ENCODE results near the gene MEN1.
"Not testable (repeated sequence)": the region's sequence is repeated elsewhere in the genome, so short reads cannot be mapped to it uniquely, and the experiment has no call there.

The MEN1 gene

GRCh38 chr11:64826578-64827450, 16.5 kb upstream of the MEN1 start:
- H3K27me3 ChIP-seq (ENCODE audit: insufficient read depth, low read depth): peaks cover 11% of the 10 kb centered on the region
- no peaks in the 10 kb centered on the region for H3K4me1 ChIP-seq (ENCODE audit: low read depth, poor library complexity, severe bottlenecking)
- no peaks in the 10 kb centered on the region for H3K36me3 ChIP-seq (ENCODE audit: insufficient read depth)
- no peak overlapping the region for H3K9ac ChIP-seq
- no peak overlapping the region for H3K4me2 ChIP-seq
- no peak overlapping the region for H2AFZ ChIP-seq (ENCODE audit: low read depth)
- no peak overlapping the region for H3K27ac ChIP-seq
- no peaks in the 10 kb centered on the region for H4K20me1 ChIP-seq (ENCODE audit: insufficient read depth)
- no peak for TF ChIP-seq CTCF (conservative IDR thresholded peaks at IDR 0.05; ENCODE audit: low read depth, low read length)
- H3K4me3 ChIP-seq (IDR thresholded peaks at IDR 0.05; ENCODE audit: insufficient read depth, low read depth, low read length): no peak overlapping the region
- H3K79me2 ChIP-seq (ENCODE audit: insufficient read depth, low read depth): no peaks in the 10 kb centered on the region

DNA sequence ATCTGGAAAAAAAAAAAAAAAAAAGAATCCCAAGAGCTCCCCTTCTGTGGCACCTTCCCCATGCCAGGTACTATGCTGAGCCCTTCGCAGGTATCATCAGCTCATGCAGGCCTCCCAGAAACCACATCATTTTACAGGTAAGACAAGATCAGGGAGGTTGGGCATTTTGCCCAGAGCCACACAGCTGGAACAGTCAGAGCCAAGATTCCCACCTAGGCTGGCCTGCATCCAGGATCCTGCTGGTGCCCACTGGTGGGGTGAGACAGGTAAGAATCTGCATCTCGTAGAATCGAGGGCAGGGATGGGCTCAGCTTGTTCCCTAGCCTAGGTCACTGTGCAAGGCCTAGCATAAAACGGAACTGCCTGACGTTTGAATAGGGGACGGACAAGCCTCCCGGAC, 15.7 kb upstream of the MEN1 start:
- H3K4me1 ChIP-seq (ENCODE audit: low read depth, poor library complexity, severe bottlenecking): no peaks in the 10 kb centered on the region
- no peak overlapping the region for H3K4me2 ChIP-seq
- no peak for TF ChIP-seq CTCF (conservative IDR thresholded peaks at IDR 0.05; ENCODE audit: low read depth, low read length)
- no peaks in the 10 kb centered on the region for H3K36me3 ChIP-seq (ENCODE audit: insufficient read depth)
- no peaks in the 10 kb centered on the region for H4K20me1 ChIP-seq (ENCODE audit: insufficient read depth)
- H3K4me3 ChIP-seq (IDR thresholded peaks at IDR 0.05; ENCODE audit: insufficient read depth, low read depth, low read length): no peak overlapping the region
- no peak overlapping the region for H3K9ac ChIP-seq
- H2AFZ ChIP-seq (ENCODE audit: low read depth): no peak overlapping the region
- H3K27ac ChIP-seq: no peak overlapping the region
- H3K79me2 ChIP-seq (ENCODE audit: insufficient read depth, low read depth): no peaks in the 10 kb centered on the region
- peaks cover 11% of the 10 kb centered on the region for H3K27me3 ChIP-seq (ENCODE audit: insufficient read depth, low read depth)

GRCh38 chr11:64823568-64824119, 13.3 kb upstream of the MEN1 start:
- no peaks in the 10 kb centered on the region for H3K36me3 ChIP-seq (ENCODE audit: insufficient read depth)
- H2AFZ ChIP-seq (ENCODE audit: low read depth): no peak overlapping the region
- peaks cover 11% of the 10 kb centered on the region for H3K27me3 ChIP-seq (ENCODE audit: insufficient read depth, low read depth)
- H3K9ac ChIP-seq: no peak overlapping the region
- no peak for TF ChIP-seq CTCF (conservative IDR thresholded peaks at IDR 0.05; ENCODE audit: low read depth, low read length)
- H3K4me2 ChIP-seq: no peak overlapping the region
- H3K4me3 ChIP-seq (IDR thresholded peaks at IDR 0.05; ENCODE audit: insufficient read depth, low read depth, low read length): no peak overlapping the region
- no peaks in the 10 kb centered on the region for H4K20me1 ChIP-seq (ENCODE audit: insufficient read depth)
- H3K27ac ChIP-seq: no peak overlapping the region
- H3K4me1 ChIP-seq (ENCODE audit: low read depth, poor library complexity, severe bottlenecking): no peaks in the 10 kb centered on the region
- H3K79me2 ChIP-seq (ENCODE audit: insufficient read depth, low read depth): no peaks in the 10 kb centered on the region

DNA sequence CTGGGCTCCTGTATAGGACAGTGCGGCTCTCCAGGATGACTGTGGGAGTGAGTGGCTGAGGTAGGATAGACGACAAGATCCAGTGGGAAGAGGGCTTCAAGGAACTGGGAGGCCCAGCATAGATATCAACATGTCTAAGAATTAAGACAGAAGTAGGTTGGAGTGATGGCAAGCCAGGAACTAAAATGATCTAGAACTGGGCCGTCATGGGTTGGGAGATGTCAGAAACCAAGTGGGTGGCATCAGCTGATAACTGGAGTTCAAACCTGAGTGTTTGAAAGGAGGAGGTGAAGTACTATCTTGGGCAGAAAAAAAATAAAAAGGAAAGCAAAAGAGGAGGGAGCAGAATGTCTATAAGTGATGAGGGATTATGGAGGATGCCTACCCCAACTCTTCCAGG, 7.1 kb upstream of the MEN1 start:
- no peaks in the 10 kb centered on the region for H3K4me1 ChIP-seq (ENCODE audit: low read depth, poor library complexity, severe bottlenecking)
- no peak overlapping the region for H3K4me2 ChIP-seq
- H3K4me3 ChIP-seq (IDR thresholded peaks at IDR 0.05; ENCODE audit: insufficient read depth, low read depth, low read length): no peak overlapping the region
- H3K9ac ChIP-seq: no peak overlapping the region
- H3K36me3 ChIP-seq (ENCODE audit: insufficient read depth): no peaks in the 10 kb centered on the region
- H4K20me1 ChIP-seq (ENCODE audit: insufficient read depth): no peaks in the 10 kb centered on the region
- H3K79me2 ChIP-seq (ENCODE audit: insufficient read depth, low read depth): no peaks in the 10 kb centered on the region
- TF ChIP-seq CTCF (conservative IDR thresholded peaks at IDR 0.05; ENCODE audit: low read depth, low read length): no peak
- H3K27me3 ChIP-seq (ENCODE audit: insufficient read depth, low read depth): no peaks in the 10 kb centered on the region
- H2AFZ ChIP-seq (ENCODE audit: low read depth): no peak overlapping the region
- H3K27ac ChIP-seq: no peak overlapping the region

DNA sequence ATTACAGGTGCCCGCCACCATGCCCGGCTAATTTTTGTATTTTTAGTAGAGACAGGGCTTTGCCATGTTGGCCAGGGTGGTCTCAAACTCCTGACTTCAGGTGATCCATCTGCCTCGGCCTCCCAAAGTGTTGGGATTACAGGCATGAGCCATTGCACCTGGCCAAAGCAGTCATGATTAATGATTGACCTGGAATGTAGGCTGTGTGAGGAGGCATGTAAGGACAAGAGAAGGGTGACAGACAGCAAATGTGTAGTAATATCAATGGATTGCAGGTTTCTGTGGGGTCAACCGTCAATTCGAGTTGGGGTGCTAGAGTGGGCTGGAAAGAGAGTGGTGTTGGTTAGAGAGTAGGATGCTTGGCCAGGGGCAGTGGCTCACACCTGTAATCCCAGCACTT, 5.1 kb upstream of the MEN1 start:
- H3K27me3 ChIP-seq (ENCODE audit: insufficient read depth, low read depth); H2AFZ ChIP-seq (ENCODE audit: low read depth); H4K20me1 ChIP-seq (ENCODE audit: insufficient read depth); H3K27ac ChIP-seq; H3K36me3 ChIP-seq (ENCODE audit: insufficient read depth); H3K4me2 ChIP-seq; H3K79me2 ChIP-seq (ENCODE audit: insufficient read depth, low read depth); H3K9ac ChIP-seq; H3K4me1 ChIP-seq (ENCODE audit: low read depth, poor library complexity, severe bottlenecking); H3K4me3 ChIP-seq (IDR thresholded peaks at IDR 0.05; ENCODE audit: insufficient read depth, low read depth, low read length): not testable (repeated sequence)
